Caco-2 (cell line): ENCODE data around the gene MRO. TPM values are rescaled to one million over a fixed set of nuclear protein-coding genes. Genes with fewer than 3 reads are reported as not detected.
"Not testable (repeated sequence)": the region's sequence is repeated elsewhere in the genome, so short reads cannot be mapped to it uniquely, and the experiment has no call there.

Source experiments
- BruUV-seq: library from RNA; stranded (reverse); fragments of 400-500 nt; replicated peaks from 2 replicates; lab custom pipeline; 2021; lab: Mats Ljungman, UMichigan
- CTCF ChIA-PET: fragments of 300-600 bp; sonication (Branson Sonifier 250); formaldehyde crosslinking; loops from one replicate; lab custom pipeline; 2022; ENCODE audit warnings: antibody characterized with exemption; lab: Charles Lee
- POLR2A ChIA-PET: fragments of 300-600 bp; sonication (Branson Sonifier 250); formaldehyde crosslinking; loops from one replicate; lab custom pipeline; 2022; ENCODE audit warnings: antibody characterized with exemption; lab: Charles Lee
- DNase-seq, 2 experiments: peaks; one replicate each; pipeline versions ENCODE4 v3.0.0 to v3.0.0-alpha.2; 2020 to 2022
- H3K27me3 ChIP-seq: replicated peaks from 2 replicates; pipeline ENCODE4 v1.6.0; 2011; ENCODE audit warnings: low read length; ENCODE audit not compliant: control insufficient read depth, insufficient read depth
- H3K36me3 ChIP-seq: 2 replicates; pipeline ENCODE4 v1.5.1; 2011; ENCODE audit warnings: low read length; ENCODE audit not compliant: control insufficient read depth, insufficient read depth
- H3K4me1 ChIP-seq: fragments of 250-450 bp; sonication (Bioruptor Pico); 2 replicates; pipeline ENCODE4 v1.5.1; 2020; ENCODE audit warnings: mild to moderate bottlenecking
- H3K4me3 ChIP-seq: 2 replicates; pipeline ENCODE4 v1.5.1; 2011; ENCODE audit warnings: low read depth, mild to moderate bottlenecking, control low read depth, low read length
- H3K9me3 ChIP-seq: fragments of 250-450 bp; sonication (Bioruptor Pico); 2 replicates; pipeline ENCODE4 v1.5.1; 2020; ENCODE audit warnings: mild to moderate bottlenecking, moderate library complexity
- H3K27ac Mint-ChIP-seq: one replicate; pipeline ENCODE4 v1.8.0; 2022; ENCODE audit warnings: mixed read lengths; ENCODE audit not compliant: unreplicated experiment
- H3K27me3 Mint-ChIP-seq: one replicate; pipeline ENCODE4 v1.8.0; 2022; ENCODE audit warnings: mixed read lengths; ENCODE audit not compliant: insufficient read depth, unreplicated experiment
- H3K36me3 Mint-ChIP-seq: one replicate; pipeline ENCODE4 v1.8.0; 2022; ENCODE audit warnings: mild to moderate bottlenecking, mixed read lengths; ENCODE audit not compliant: insufficient read depth, unreplicated experiment
- H3K4me1 Mint-ChIP-seq: one replicate; pipeline ENCODE4 v1.8.0; 2022; ENCODE audit warnings: low read depth, mixed read lengths; ENCODE audit not compliant: unreplicated experiment
- H3K4me3 Mint-ChIP-seq: one replicate; pipeline ENCODE4 v1.8.0; 2022; ENCODE audit warnings: mild to moderate bottlenecking, moderate library complexity, mixed read lengths; ENCODE audit not compliant: unreplicated experiment
- H3K9me3 Mint-ChIP-seq: one replicate; pipeline ENCODE4 v1.8.0; 2022; ENCODE audit warnings: mixed read lengths; ENCODE audit not compliant: unreplicated experiment
- intact Hi-C: fragments of 100-400 bp; cut with micrococcal nuclease; formaldehyde crosslinking; loops from one replicate; pipeline ENCODE4 v1.10.0; 2022; ENCODE audit not compliant: unreplicated experiment
- total RNA-seq: library from RNA; stranded (reverse); gene quantifications from 2 replicates; pipeline ENCODE4 v1.2.3, GENCODE V29; 2022
- TF ChIP-seq, protein P1 (sequence below), 2 experiments: fragments of 200-600 bp in 1 of 2; IDR thresholded peaks; 1 replicate in 1 of 2; 2 replicates in 1 of 2; pipeline versions ENCODE4 v1.5.1 to v1.8.0; 2011 to 2022; ENCODE audit warnings: antibody characterized with exemption in 1 of 2, control low read depth in 1 of 2, inconsistent platforms in 1 of 2, low read depth in 1 of 2, low read length in 1 of 2, mild to moderate bottlenecking in 1 of 2, moderate library complexity in 1 of 2; ENCODE audit not compliant: insufficient read depth in 1 of 2, severe bottlenecking in 1 of 2, unreplicated experiment in 1 of 2

Gene MRO
- total RNA-seq, 1 experiment from 2014 or later: not detected

- H3K9me3 Mint-ChIP-seq: no peaks in the 10 kb centered on the region
- H3K27me3 ChIP-seq: no peaks in the 10 kb centered on the region
Measured at GRCh38 chr18:50836521-50836957, 16.7 kb upstream of the MRO start.

DNA sequence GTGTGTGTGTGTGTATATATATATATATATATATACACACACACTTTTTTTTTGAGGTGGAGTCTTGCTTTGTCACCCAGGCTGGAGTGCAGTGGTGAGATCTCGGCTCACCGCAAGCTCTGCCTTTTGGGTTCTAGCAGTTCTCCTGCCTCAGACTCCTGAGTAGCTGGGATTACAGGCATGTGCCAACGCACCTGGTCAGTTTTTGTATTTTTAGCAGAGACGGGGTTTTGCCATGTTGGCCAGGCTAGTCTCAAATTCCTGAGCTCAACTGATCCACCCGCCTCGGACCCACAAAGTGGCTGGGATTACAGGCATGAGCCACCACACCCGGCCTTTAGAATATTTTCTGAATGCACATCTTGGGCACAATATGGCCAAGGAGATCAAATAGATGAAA, 13.7 kb upstream of the MRO start:
- H3K27ac Mint-ChIP-seq, H3K9me3 Mint-ChIP-seq, H3K4me1 Mint-ChIP-seq, H3K36me3 ChIP-seq, intact Hi-C loops, CTCF ChIA-PET, BruUV-seq, DNase-seq, H3K4me3 ChIP-seq, H3K4me3 Mint-ChIP-seq, H3K27me3 Mint-ChIP-seq, H3K4me1 ChIP-seq, H3K27me3 ChIP-seq, H3K36me3 Mint-ChIP-seq, POLR2A ChIA-PET, H3K9me3 ChIP-seq: not testable (repeated sequence)

More at GRCh38 chr18:50836521-50836957, 16.7 kb upstream of the MRO start:
- BruUV-seq: no TSS peak
- no peaks in the 10 kb centered on the region for H3K9me3 ChIP-seq
- no peaks in the 10 kb centered on the region for H3K36me3 ChIP-seq
- Mint-ChIP-seq H3K36me3 (no peaks in the 10 kb centered on the region), H3K27ac (no peak overlapping the region), H3K4me3 (no peak overlapping the region), H3K27me3 (no peaks in the 10 kb centered on the region), H3K4me1 (peaks cover 6% of the 10 kb centered on the region)
- no peak for DNase-seq
- CTCF ChIA-PET: no interaction called here
- TF ChIP-seq, protein P1, sequence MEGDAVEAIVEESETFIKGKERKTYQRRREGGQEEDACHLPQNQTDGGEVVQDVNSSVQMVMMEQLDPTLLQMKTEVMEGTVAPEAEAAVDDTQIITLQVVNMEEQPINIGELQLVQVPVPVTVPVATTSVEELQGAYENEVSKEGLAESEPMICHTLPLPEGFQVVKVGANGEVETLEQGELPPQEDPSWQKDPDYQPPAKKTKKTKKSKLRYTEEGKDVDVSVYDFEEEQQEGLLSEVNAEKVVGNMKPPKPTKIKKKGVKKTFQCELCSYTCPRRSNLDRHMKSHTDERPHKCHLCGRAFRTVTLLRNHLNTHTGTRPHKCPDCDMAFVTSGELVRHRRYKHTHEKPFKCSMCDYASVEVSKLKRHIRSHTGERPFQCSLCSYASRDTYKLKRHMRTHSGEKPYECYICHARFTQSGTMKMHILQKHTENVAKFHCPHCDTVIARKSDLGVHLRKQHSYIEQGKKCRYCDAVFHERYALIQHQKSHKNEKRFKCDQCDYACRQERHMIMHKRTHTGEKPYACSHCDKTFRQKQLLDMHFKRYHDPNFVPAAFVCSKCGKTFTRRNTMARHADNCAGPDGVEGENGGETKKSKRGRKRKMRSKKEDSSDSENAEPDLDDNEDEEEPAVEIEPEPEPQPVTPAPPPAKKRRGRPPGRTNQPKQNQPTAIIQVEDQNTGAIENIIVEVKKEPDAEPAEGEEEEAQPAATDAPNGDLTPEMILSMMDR (IDR thresholded peaks at IDR 0.05; ENCODE audit: insufficient read depth in 1 of 2, low read depth in 1 of 2, low read length in 1 of 2, severe bottlenecking in 1 of 2, unreplicated experiment in 1 of 2): no peak
- POLR2A ChIA-PET: no interaction called here
- H3K4me1 ChIP-seq: no peaks in the 10 kb centered on the region
- intact Hi-C loops: no loop called here
- no peak overlapping the region for H3K4me3 ChIP-seq

DNA sequence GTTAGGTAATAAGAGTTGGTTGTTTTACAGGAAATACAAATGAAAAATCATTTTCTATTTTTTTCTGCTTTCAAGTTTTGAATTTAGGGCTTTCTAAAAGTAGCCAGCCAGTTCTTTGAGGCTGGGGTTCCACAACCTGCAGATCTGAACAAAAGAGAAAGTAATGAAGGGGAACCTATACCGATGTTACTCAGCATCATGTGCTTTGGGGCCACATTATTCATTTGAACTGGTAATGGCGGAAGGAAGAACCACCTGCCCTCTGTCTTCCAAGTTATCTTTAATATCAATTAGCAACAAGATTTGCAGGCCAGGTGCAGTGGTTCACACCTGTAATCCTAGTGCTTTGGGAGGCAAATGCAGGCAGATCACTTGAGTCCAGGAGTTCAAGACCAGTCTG, 12.9 kb upstream of the MRO start:
- Mint-ChIP-seq H3K4me3 (no peak overlapping the region), H3K4me1 (no peaks in the 10 kb centered on the region), H3K9me3 (no peaks in the 10 kb centered on the region), H3K27me3 (no peaks in the 10 kb centered on the region), H3K36me3 (no peaks in the 10 kb centered on the region), H3K27ac (no peak overlapping the region)
- no peaks in the 10 kb centered on the region for H3K9me3 ChIP-seq
- CTCF ChIA-PET: no interaction called here
- no TSS peak for BruUV-seq
- H3K4me3 ChIP-seq: no peak overlapping the region
- H3K27me3 ChIP-seq: no peaks in the 10 kb centered on the region
- no peaks in the 10 kb centered on the region for H3K36me3 ChIP-seq
- POLR2A ChIA-PET: no interaction called here
- TF ChIP-seq, protein P1 (IDR thresholded peaks at IDR 0.05; ENCODE audit: insufficient read depth in 1 of 2, low read depth in 1 of 2, low read length in 1 of 2, severe bottlenecking in 1 of 2, unreplicated experiment in 1 of 2): no peak
- H3K4me1 ChIP-seq: no peaks in the 10 kb centered on the region
- intact Hi-C loops: no loop called here
- DNase-seq: no peak

DNA sequence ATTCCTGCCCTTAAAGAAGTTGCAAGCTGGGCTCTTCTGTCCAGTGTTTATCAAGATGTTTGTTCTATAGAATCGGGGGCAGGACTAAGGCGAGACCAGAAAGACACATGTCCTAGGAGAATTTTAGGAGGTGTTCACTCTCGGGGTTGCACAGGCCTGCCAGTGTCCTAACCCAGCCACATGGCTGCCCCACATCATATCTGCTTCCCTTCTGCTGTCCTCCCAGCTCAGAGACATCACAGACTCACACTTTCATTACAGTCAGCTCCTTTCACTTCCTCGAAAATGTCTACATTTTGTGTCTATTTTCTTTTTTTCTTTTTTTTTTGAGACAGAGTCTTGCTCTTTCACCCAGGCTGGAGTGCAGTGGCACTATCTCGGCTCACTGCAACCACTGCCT, 10.7 kb upstream of the MRO start:
- H3K9me3 Mint-ChIP-seq: no peaks in the 10 kb centered on the region
- no TSS peak for BruUV-seq
- no peaks in the 10 kb centered on the region for H3K36me3 Mint-ChIP-seq
- H3K36me3 ChIP-seq: no peaks in the 10 kb centered on the region
- intact Hi-C loops: no loop called here
- POLR2A ChIA-PET: no interaction called here
- no peaks in the 10 kb centered on the region for H3K4me1 ChIP-seq
- H3K4me1 Mint-ChIP-seq: no peaks in the 10 kb centered on the region
- no peak overlapping the region for H3K4me3 ChIP-seq
- H3K27me3 Mint-ChIP-seq: no peaks in the 10 kb centered on the region
- no peak overlapping the region for H3K27ac Mint-ChIP-seq
- H3K9me3 ChIP-seq: no peaks in the 10 kb centered on the region
- TF ChIP-seq, protein P1 (IDR thresholded peaks at IDR 0.05; ENCODE audit: insufficient read depth in 1 of 2, low read depth in 1 of 2, low read length in 1 of 2, severe bottlenecking in 1 of 2, unreplicated experiment in 1 of 2): no peak
- H3K4me3 Mint-ChIP-seq: no peak overlapping the region
- CTCF ChIA-PET: no interaction called here
- no peaks in the 10 kb centered on the region for H3K27me3 ChIP-seq
- DNase-seq: no peak
